Pancreas (tissue), 10 donors: ENCODE measurements around the gene LMF2. TPM values are rescaled to one million over a fixed set of nuclear protein-coding genes. Genes with fewer than 3 reads are reported as not detected.

ENCODE experiments used
- ATAC-seq, 4 donors: fragments of 200-7000 bp; cut with Tn5 transposase; one replicate each; pipeline versions ENCODE4 v1.8.0 to v1.9.1; 2020; ENCODE audit warnings: mild to moderate bottlenecking in 4 of 4, moderate library complexity in 4 of 4
- DNase-seq, 6 donors: peaks; one replicate each; pipeline ENCODE4 v3.0.0-alpha.2; 2020
- FAIRE-seq: peaks from 2 replicates; lab custom pipeline; 2012; peaks lifted over from hg19 to GRCh38; lab: Jason Lieb, UNC
- H3K27ac ChIP-seq, 4 donors: fragments of 200-600 bp; sonication (generic); 1 replicate in 3 of 4; 2 replicates in 1 of 4; pipeline versions ENCODE4 v1.5.0 to v1.8.0; 2020
- H3K27me3 ChIP-seq, 4 donors: fragments of 200-600 bp; one replicate each; pipeline ENCODE4 v1.8.0; 2021
- H3K36me3 ChIP-seq, 3 donors: fragments of 200-600 bp; sonication (generic) in 1 of 3; one replicate each; pipeline versions ENCODE4 v1.5.0 to v1.8.0; 2020 to 2021
- H3K4me1 ChIP-seq, 3 donors: fragments of 200-600 bp; one replicate each; pipeline ENCODE4 v1.8.0; 2021
- H3K4me3 ChIP-seq, 4 donors: fragments of 200-600 bp; sonication (generic) in 2 of 4; one replicate each; pipeline versions ENCODE4 v1.5.0 to v1.8.0; 2020 to 2021
- H3K9me3 ChIP-seq, 4 donors: fragments of 200-600 bp; one replicate each; pipeline ENCODE4 v1.8.0; 2021
- CTCF ChIP-seq, 4 donors: fragments of 200-600 bp; sonication (generic) in 3 of 4; IDR thresholded peaks; one replicate each; pipeline versions ENCODE4 v1.5.0 to v1.8.0; 2021; ENCODE audit warnings: antibody characterized with exemption in 4 of 4
- WGBS, 2 donors: extraction: QIAGEN DNeasy Blood & Tissue Kit; methylation state at CpG; one replicate each; pipeline ENCODE4 v1.1.7; 2013; 5-methylcytosine and 5-hydroxymethylcytosine counted together
- intact Hi-C, 3 donors: fragments of 100-400 bp; cut with DNase I; formaldehyde crosslinking; loops; one replicate each; pipeline versions ENCODE4 v1.11.1 to v1.14.2; 2022
- polyA plus RNA-seq, 2 donors: library from polyadenylated mRNA; stranded (reverse); fragments of 200-250 nt; gene quantifications; one replicate each; pipeline ENCODE4 v1.2.3, GENCODE V29; 2013
- total RNA-seq, 6 donors: library from RNA; stranded (reverse); fragmentation: NEBNext Ultra II Directional in 4 of 6; extraction: Animal tissue kit (Norgen Biotek cat#: 25700) in 4 of 6; gene quantifications; one replicate each; pipeline versions ENCODE4 v1.2.1 to v1.2.4, GENCODE V29; 2021 to 2023
- donor health status: healthy with polysubstance abuse.
- donor health status: DM: no; HTN: no; CAD: no; lungs with moderate emphysema.
- donor health status: DM: no; HTN: no; CAD: no.
- donor health status: control.
- donor health status: control.
- donor health status: Bipolar disorder and iron deficiency.
- donor health status: DM: yes; HTN: yes; CAD: no.
- donor health status: DM: no; HTN: no; CAD: no.
- donor health status: DM: no; HTN: no; CAD: no.
- donor health status: DM: yes; HTN: yes; CAD: no.

The LMF2 gene
- total and polyA plus RNA-seq, 8 donors: 50.3 to 175 (median 135) TPM

DNA sequence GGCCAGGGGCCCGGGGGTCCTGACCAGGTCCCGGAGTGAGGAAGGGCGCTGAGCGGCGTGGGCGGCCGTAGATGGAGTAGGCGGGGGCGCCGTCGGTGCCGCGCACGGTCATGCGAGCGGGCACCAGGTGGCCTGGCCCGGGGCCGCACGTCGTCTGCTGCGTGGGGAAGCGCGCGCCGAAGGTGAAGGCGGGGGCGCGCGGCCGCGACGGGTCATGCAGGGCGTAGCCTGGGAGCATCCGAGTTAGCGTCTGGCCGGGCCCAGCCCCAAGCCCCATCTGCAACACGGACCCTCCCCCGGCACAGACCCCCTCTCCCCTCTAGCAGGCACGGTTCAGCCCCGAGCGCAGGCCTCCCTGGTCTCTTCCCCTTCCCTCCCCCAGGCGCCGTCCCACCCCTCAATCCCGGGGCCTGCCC, 24.1 kb upstream of the LMF2 start:
- FAIRE-seq: no peak
- intact Hi-C loops: no loop called here
- 1 to 3% methylated on average over 20 to 44 of the region's 44 CpGs for WGBS, 2 donors
- H3K9me3 ChIP-seq: no peaks in the 10 kb centered on the region
- ATAC-seq: peak; percentile 32 to 52 (median 37)
- peak in 3 of 6 donors; percentile 65 to 82 (median 82) for DNase-seq
- peaks cover 0 to 9% (median 0%) of the 10 kb centered on the region in 4 donors for H3K27me3 ChIP-seq
- no peak for TF ChIP-seq CTCF (IDR thresholded peaks at IDR 0.05)
- H3K36me3 ChIP-seq: no peaks in the 10 kb centered on the region
- H3K27ac ChIP-seq: peak overlapping the region; percentile 65 to 94 (median 84)
- H3K4me1 ChIP-seq: peaks cover 0 to 20% (median 15%) of the 10 kb centered on the region in 3 donors
- peak overlapping the region; percentile 23 to 60 (median 47) for H3K4me3 ChIP-seq

DNA sequence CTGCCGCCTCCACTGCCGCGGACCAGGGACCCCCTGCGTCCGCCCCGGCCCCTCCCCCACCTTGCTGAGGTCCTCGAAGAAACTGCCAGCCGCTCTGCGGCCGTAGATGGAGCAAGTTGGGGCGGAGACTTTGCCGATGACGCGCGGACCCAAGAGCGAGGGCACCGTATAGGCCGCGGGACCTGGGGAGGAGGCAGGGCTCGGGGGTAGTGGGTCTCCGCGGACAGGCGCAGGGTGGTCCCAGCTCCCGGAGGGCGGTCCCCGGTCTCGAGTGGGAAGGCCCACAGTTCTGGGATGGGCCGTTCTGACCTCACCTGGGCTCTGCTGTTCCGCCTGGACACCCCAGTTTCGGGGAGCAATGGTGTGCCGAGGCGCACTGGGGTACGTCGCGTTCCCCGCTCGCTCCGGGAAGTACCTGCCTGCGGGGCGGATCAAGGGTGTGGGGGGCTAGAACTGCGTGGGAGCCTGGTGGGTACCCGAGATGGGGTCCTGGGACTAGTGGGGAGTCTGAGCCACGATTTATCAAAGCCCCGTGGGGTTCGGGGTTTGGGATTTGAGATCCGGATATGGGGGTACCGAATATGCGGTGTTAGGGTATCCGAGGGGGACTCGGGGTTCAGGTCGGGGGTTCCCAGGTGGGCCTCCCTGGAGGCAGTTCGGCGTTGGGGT, 23.5 kb upstream of the LMF2 start:
- ATAC-seq: peak; percentile 46 to 71 (median 54)
- no peak for TF ChIP-seq CTCF (IDR thresholded peaks at IDR 0.05)
- Histone ChIP-seq H3K27me3 (peaks cover 0 to 9% (median 0%) of the 10 kb centered on the region in 4 donors), H3K9me3 (no peaks in the 10 kb centered on the region), H3K4me1 (peaks cover 0 to 20% (median 15%) of the 10 kb centered on the region in 3 donors), H3K36me3 (no peaks in the 10 kb centered on the region), H3K27ac (peak overlapping the region; percentile 65 to 94 (median 84)), H3K4me3 (peak overlapping the region; percentile 23 to 60 (median 47))
- DNase-seq: peak; percentile 61 to 90 (median 82)
- FAIRE-seq: no peak
- intact Hi-C loops: no loop called here
- WGBS, 2 donors: 4 to 5% methylated on average over 46 to 53 of the region's 53 CpGs

DNA sequence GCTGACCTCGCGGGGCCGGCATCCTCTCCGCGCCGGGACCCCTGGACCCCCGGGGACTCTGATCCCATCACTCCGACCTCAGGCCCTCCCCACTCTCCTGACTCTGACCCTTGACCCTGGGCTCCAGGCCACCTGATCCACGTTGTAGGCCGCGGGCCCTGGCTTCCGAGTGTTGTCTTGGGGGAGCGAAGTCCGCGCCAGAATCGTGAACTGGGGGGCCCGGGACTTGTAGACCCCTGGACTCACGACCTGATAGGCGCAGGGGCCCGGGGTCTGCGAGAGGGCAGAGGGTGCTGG, 23.0 kb upstream of the LMF2 start:
- DNase-seq: peak in 1 of 6 donors; percentile 44
- peak overlapping the region; percentile 65 to 94 (median 84) for H3K27ac ChIP-seq
- no peaks in the 10 kb centered on the region for H3K36me3 ChIP-seq
- WGBS, 2 donors: 6% methylated on average over 17 to 21 of the region's 21 CpGs
- intact Hi-C loops: no loop called here
- H3K9me3 ChIP-seq: no peaks in the 10 kb centered on the region
- no peak for FAIRE-seq
- no peak for TF ChIP-seq CTCF (IDR thresholded peaks at IDR 0.05)
- H3K27me3 ChIP-seq: peaks cover 0 to 9% (median 0%) of the 10 kb centered on the region in 4 donors
- H3K4me3 ChIP-seq: peak overlapping the region; percentile 10 to 60 (median 34)
- H3K4me1 ChIP-seq: peaks cover 0 to 20% (median 15%) of the 10 kb centered on the region in 3 donors
- ATAC-seq: peak in 2 of 4 donors; percentile 0

DNA sequence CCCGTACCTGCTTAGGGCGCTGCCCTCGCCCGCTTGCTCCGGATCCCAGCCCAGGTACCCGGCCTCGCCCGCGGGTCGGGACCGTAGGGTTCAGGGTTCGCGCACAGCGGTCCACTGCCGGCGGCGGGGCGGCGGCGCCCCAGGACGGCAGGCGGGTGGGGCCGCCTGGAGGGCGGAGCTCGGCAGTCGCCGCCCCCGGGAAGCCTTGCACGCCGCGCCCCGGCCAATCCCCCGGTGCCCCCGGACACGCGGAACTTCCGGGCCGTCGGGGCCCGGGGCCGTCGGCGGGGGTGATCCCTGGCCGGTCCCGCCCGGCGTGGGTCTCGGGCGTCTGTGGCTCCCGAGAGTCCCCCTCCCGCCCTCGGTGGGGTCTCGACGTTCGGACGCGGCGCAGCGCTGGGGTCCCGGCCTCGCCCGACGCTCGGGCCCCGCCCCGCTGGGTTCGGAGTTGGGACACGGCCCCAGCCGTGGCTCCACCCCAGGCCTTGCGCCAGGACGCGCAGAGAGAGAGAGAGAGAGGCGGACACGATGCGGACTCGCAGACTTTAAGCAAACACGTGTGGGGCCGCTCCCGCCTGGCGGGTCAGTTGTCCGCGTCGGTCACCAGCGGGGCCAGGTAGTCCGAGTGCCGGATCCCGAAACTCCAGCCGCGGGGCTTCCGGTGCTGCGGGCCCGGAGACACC, 22.5 kb upstream of the LMF2 start, which contains the start of gene TYMP:
TYMP (minus strand) TSS at position 116 of the 683 bp plus-strand sequence. CDS start 303 bp downstream, outside the sequence.
- intact Hi-C loops: no loop called here
- H3K4me1 ChIP-seq: peaks cover 0 to 20% (median 15%) of the 10 kb centered on the region in 3 donors
- H3K27ac ChIP-seq: peak within 1 kb of the TSS; percentile 65 to 94 (median 84)
- WGBS, 2 donors: 2% methylated on average over 80 to 92 of the region's 92 CpGs
- DNase-seq (peak; percentile 64 to 90 (median 80)), FAIRE-seq (no peak), ATAC-seq (peak; percentile 7 to 39 (median 30))
- TF ChIP-seq CTCF (IDR thresholded peaks at IDR 0.05): no peak
- H3K9me3 ChIP-seq: no peaks in the 10 kb centered on the region
- peaks cover 0 to 9% (median 0%) of the 10 kb centered on the region in 4 donors for H3K27me3 ChIP-seq
- H3K36me3 ChIP-seq: no peaks in the 10 kb centered on the region
- peak within 1 kb of the TSS; percentile 23 to 60 (median 34) for H3K4me3 ChIP-seq
